Esophagus (tissue), 2 donors: ENCODE results near the gene SMG9. TPM values are rescaled to one million over a fixed set of nuclear protein-coding genes. Genes with fewer than 3 reads are reported as not detected.

Experiments
- H3K27ac ChIP-seq, 2 donors: one replicate each; pipeline ENCODE4 v1.5.1; 2013; ENCODE audit warnings: low read depth in 2 of 2, mild to moderate bottlenecking in 2 of 2, inconsistent platforms in 1 of 2, low read length in 1 of 2, moderate library complexity in 1 of 2
- H3K27me3 ChIP-seq, 2 donors: one replicate each; pipeline ENCODE4 v1.6.1; 2013; ENCODE audit warnings: low read length in 2 of 2, control low read depth in 1 of 2, mild to moderate bottlenecking in 1 of 2; ENCODE audit not compliant: insufficient read depth in 2 of 2, control insufficient read depth in 1 of 2
- H3K36me3 ChIP-seq, 2 donors: one replicate each; pipeline ENCODE4 v1.6.1; 2013; ENCODE audit warnings: low read length in 1 of 2; ENCODE audit not compliant: control insufficient read depth in 2 of 2, insufficient read depth in 2 of 2
- H3K4me1 ChIP-seq, 2 donors: one replicate each; pipeline ENCODE4 v1.6.1; 2013; ENCODE audit warnings: low read length in 1 of 2; ENCODE audit not compliant: control insufficient read depth in 2 of 2, insufficient read depth in 2 of 2
- H3K4me3 ChIP-seq, 2 donors: one replicate each; pipeline ENCODE4 v1.5.1; 2013; ENCODE audit warnings: low read length in 2 of 2, mild to moderate bottlenecking in 2 of 2, low read depth in 1 of 2, moderate library complexity in 1 of 2
- H3K9me3 ChIP-seq, 2 donors: one replicate each; pipeline ENCODE4 v1.6.1; 2013; ENCODE audit warnings: mild to moderate bottlenecking in 2 of 2, low read depth in 1 of 2, low read length in 1 of 2, moderate library complexity in 1 of 2; ENCODE audit not compliant: control insufficient read depth in 2 of 2, insufficient read depth in 1 of 2
- WGBS, 2 donors: extraction: QIAGEN DNeasy Blood & Tissue Kit; methylation state at CpG; one replicate each; pipeline ENCODE4 v1.1.7; 2013; 5-methylcytosine and 5-hydroxymethylcytosine counted together
- polyA plus RNA-seq, 2 donors: library from polyadenylated mRNA; stranded (reverse); fragments of 200-250 nt; gene quantifications; one replicate each; pipeline ENCODE4 v1.2.3, GENCODE V29; 2013
- donor health status: healthy with polysubstance abuse.
- donor health status: Bipolar disorder and iron deficiency.

The SMG9 gene
- polyA plus RNA-seq, 2 donors, result 15.8 to 23.2 TPM

GRCh38 chr19:43731846-43732245 is 22.9 kb downstream of the SMG9 start:
- Histone ChIP-seq H3K4me1 (peaks cover 0 to 2% of the 10 kb centered on the region in 2 donors), H3K9me3 (no peaks in the 10 kb centered on the region), H3K27me3 (no peaks in the 10 kb centered on the region), H3K27ac (no peak overlapping the region), H3K36me3 (peaks cover 35 to 38% of the 10 kb centered on the region in 2 donors), H3K4me3 (no peak overlapping the region)
- 84 to 90% methylated on average over 1 of the region's 1 CpG for whole genome bisulfite sequencing, 2 donors

DNA sequence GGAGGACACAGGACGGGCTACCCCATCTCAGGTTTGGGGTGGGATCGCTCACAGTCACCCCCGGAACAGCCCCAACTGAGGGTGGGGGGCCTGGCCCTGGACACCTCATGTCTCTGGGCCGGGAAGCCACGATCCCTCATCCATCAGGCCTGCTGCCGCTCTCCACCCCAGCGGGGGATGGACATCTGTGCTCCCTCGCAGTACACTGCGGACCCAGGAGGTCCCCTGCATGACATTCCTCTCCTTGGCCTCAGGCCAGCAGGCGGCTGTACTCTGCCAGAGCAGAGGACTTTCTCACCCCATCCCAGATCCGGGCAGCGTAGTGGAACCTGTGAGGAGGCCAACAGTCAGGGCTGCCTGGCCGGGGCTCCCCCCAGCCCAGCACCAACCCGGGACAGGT is 23.4 kb downstream of the SMG9 start:
- H3K27ac ChIP-seq, result no peak overlapping the region
- 85 to 89% methylated on average over 14 of the region's 14 CpGs for WGBS, 2 donors
- H3K9me3 ChIP-seq, result no peaks in the 10 kb centered on the region
- H3K4me1 ChIP-seq, result peaks cover 0 to 2% of the 10 kb centered on the region in 2 donors
- peaks cover 30 to 36% of the 10 kb centered on the region in 2 donors for H3K36me3 ChIP-seq
- H3K4me3 ChIP-seq, result no peak overlapping the region
- no peaks in the 10 kb centered on the region for H3K27me3 ChIP-seq

DNA sequence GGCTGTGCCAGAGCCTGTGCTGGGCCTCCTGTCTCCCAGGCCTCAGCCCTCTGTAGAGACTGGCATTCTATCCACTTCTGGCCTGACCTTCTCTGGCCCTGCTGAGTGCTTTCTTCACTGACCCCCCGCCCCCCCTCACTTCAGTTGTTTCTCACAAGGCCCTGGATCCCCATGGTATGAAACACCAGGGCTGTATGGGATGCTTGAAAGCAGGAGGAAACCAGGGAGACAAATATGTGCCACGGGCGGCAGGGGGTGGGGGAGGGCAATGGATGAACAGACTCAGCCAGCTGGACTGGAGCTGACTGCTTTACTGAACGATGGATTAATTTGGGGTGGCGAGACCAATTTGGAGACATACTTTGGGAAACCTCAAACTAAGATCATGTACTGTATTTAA is 24.8 kb downstream of the SMG9 start:
- Histone ChIP-seq H3K36me3 (peaks cover 29 to 36% of the 10 kb centered on the region in 2 donors), H3K4me3 (no peak overlapping the region), H3K9me3 (no peaks in the 10 kb centered on the region), H3K4me1 (peaks cover 0 to 2% of the 10 kb centered on the region in 2 donors), H3K27ac (no peak overlapping the region), H3K27me3 (no peaks in the 10 kb centered on the region)
- 84 to 89% methylated on average over 5 of the region's 5 CpGs for whole genome bisulfite sequencing, 2 donors

- 54 to 71% methylated on average over 4 of the region's 4 CpGs for WGBS, 2 donors
- Histone ChIP-seq H3K4me1 (peaks cover 0 to 2% of the 10 kb centered on the region in 2 donors), H3K27me3 (no peaks in the 10 kb centered on the region), H3K4me3 (no peak overlapping the region), H3K36me3 (peaks cover 16 to 28% of the 10 kb centered on the region in 2 donors), H3K9me3 (no peaks in the 10 kb centered on the region), H3K27ac (no peak overlapping the region)
Observed at GRCh38 chr19:43727593-43727853, 27.2 kb downstream of the SMG9 start.

GRCh38 chr19:43726736-43727592 is 27.8 kb downstream of the SMG9 start:
- WGBS, 2 donors, result 44 to 59% methylated on average over 15 of the region's 15 CpGs

GRCh38 chr19:43725468-43725867 is 29.3 kb downstream of the SMG9 start:
- peaks cover 0 to 2% of the 10 kb centered on the region in 2 donors for H3K4me1 ChIP-seq
- H3K27ac ChIP-seq, result no peak overlapping the region
- H3K27me3 ChIP-seq, result no peaks in the 10 kb centered on the region
- WGBS, 2 donors, result 39 to 49% methylated on average over 7 of the region's 7 CpGs
- peaks cover 11 to 12% of the 10 kb centered on the region in 2 donors for H3K36me3 ChIP-seq
- no peaks in the 10 kb centered on the region for H3K9me3 ChIP-seq
- H3K4me3 ChIP-seq, result no peak overlapping the region

More at GRCh38 chr19:43726736-43727592, 27.8 kb downstream of the SMG9 start:
- Histone ChIP-seq H3K27me3 (no peaks in the 10 kb centered on the region), H3K9me3 (no peaks in the 10 kb centered on the region), H3K36me3 (peaks cover 14 to 23% of the 10 kb centered on the region in 2 donors), H3K27ac (no peak overlapping the region), H3K4me3 (no peak overlapping the region), H3K4me1 (peaks cover 0 to 2% of the 10 kb centered on the region in 2 donors)

DNA sequence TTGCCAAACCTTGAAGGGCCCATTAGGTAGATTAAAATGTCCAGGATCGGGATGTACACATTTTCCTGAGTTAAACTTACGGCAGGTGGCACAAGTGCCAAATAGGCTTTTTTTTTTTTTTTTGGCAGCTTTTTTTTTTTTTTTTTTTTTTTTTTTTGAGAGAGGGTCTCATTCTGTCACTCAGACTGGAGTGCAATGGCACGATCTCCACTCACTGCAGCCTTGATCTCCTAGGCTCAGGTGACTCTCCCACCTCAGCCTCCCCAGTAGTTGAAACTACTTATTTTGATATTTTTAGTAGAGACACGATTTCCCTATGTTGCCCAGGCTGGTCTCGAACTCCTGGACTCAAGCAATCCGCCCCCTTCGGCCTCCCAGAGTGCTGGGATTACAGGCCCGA is 29.9 kb downstream of the SMG9 start:
- H3K36me3 ChIP-seq, result peaks cover 11 to 12% of the 10 kb centered on the region in 2 donors
- no peaks in the 10 kb centered on the region for H3K27me3 ChIP-seq
- peaks cover 0 to 2% of the 10 kb centered on the region in 2 donors for H3K4me1 ChIP-seq
- H3K9me3 ChIP-seq, result no peaks in the 10 kb centered on the region
- 65 to 69% methylated on average over 8 of the region's 8 CpGs for WGBS, 2 donors
- H3K27ac ChIP-seq, result no peak overlapping the region
- no peak overlapping the region for H3K4me3 ChIP-seq

DNA sequence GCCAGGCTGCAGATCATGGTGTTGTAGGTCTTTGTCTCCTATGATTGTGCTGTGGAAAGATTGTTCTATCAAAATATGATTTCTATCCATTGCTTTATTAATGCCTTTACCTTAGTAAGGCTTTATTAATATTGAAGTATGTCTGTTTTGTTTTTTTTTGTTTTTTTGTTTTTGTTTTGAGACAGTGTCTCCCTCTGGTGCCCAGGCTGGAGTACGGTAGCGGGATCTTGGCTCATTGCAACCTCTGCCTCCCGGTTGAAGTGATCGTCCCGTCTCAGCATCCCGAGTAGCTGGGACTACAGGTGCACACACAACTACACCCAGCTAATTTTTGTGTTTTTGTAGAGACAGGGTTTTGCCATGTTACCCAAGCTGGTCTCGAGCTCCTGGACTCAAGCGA is 31.2 kb downstream of the SMG9 start:
- H3K9me3 ChIP-seq, result no peaks in the 10 kb centered on the region
- no peak overlapping the region for H3K27ac ChIP-seq
- H3K36me3 ChIP-seq, result peaks cover 2 to 4% of the 10 kb centered on the region in 2 donors
- no peak overlapping the region for H3K4me3 ChIP-seq
- H3K4me1 ChIP-seq, result peaks cover 2 to 6% of the 10 kb centered on the region in 2 donors
- WGBS, 2 donors, result 60 to 62% methylated on average over 8 of the region's 8 CpGs
- H3K27me3 ChIP-seq, result no peaks in the 10 kb centered on the region

- Histone ChIP-seq H3K4me3 (no peak overlapping the region), H3K4me1 (peaks cover 0 to 6% of the 10 kb centered on the region in 2 donors), H3K9me3 (no peaks in the 10 kb centered on the region), H3K36me3 (no peaks in the 10 kb centered on the region), H3K27me3 (no peaks in the 10 kb centered on the region), H3K27ac (no peak overlapping the region)
- WGBS, 2 donors, result 73 to 79% methylated on average over 5 of the region's 5 CpGs
Observed at GRCh38 chr19:43721469-43722048, 33.2 kb downstream of the SMG9 start.

GRCh38 chr19:43720936-43721335 is 33.8 kb downstream of the SMG9 start:
- Histone ChIP-seq H3K4me1 (peaks cover 0 to 6% of the 10 kb centered on the region in 2 donors), H3K4me3 (no peak overlapping the region), H3K27me3 (no peaks in the 10 kb centered on the region), H3K9me3 (no peaks in the 10 kb centered on the region), H3K27ac (no peak overlapping the region), H3K36me3 (no peaks in the 10 kb centered on the region)
- whole genome bisulfite sequencing, 2 donors, result 84 to 87% methylated on average over 10 of the region's 10 CpGs
